AG09319 (cell line): ENCODE results near the gene FEM1B.

Source experiments
- DNase-seq: peaks from one replicate; pipeline ENCODE4 v3.0.0-alpha.2; 2010; ENCODE audit warnings: low read depth; ENCODE audit errors: extremely low read depth
- CTCF ChIP-seq: IDR thresholded peaks from 2 replicates; pipeline ENCODE4 v1.5.1; 2011; ENCODE audit warnings: low read depth, mild to moderate bottlenecking, inconsistent platforms, low read length, moderate library complexity

The FEM1B gene

GRCh38 chr15:68277603-68278344, at the start of gene FEM1B:
TSS of gene FEM1B (plus strand) at chr15:68277745. CDS start at chr15:68278418, 673 bp downstream.
- peak; percentile 87 for DNase-seq
- no peak for TF ChIP-seq CTCF

GRCh38 chr15:68228143-68228970, 49.2 kb upstream of the FEM1B start:
- no peak for DNase-seq

GRCh38 chr15:68228971-68229385, 48.6 kb upstream of the FEM1B start:
- TF ChIP-seq CTCF = no peak
- DNase-seq = no peak

More at GRCh38 chr15:68228143-68228970, 49.2 kb upstream of the FEM1B start:
- no peak for TF ChIP-seq CTCF

DNA sequence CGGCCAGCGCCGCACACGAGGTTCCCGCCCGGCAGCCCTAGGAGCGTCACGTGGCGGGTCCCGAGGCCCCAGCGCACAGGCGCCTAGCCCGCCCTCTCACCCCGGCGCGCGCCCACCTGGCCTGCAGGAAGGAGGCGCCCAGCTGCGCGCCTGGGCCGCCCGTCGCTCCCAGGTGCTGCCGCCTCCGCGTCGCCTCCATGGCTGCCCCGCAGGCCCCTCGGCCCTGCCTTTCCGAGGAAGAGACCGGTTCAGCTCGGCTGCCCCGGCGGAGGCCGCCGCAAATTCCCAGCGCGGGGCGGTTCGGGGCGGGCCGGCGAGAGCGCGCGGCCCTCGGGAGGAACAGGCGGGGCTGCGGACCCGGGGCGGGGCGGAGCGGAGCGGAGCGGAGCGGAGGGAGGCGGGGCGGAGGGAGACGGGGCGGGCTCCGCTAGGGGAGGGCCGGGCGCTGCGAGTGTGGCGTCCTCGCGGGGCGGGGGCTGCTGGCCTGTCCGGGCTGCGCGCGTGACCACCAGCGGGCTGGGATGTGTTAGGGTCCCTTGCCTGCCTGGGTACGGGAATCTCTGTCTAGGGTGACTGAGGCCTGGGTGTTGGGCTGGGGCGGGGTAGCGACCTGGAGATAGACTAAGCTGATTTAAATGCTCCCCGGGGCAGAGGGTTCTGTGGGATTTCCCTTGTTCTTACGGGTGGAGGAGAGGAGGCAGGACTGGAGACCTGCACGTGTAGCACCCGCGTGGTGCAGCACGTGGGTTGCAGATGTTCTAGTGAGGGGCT, 48.0 kb upstream of the FEM1B start, which contains the start of gene CLN6:
CLN6 (minus strand) TSS at position 343 of the 771 bp plus-strand sequence; CDS start at position 199, 144 bp downstream.
- TF ChIP-seq CTCF = no peak
- DNase-seq = peak; percentile 39

GRCh38 chr15:68230157-68231100, 47.1 kb upstream of the FEM1B start:
- no peak for TF ChIP-seq CTCF
- DNase-seq = no peak

- TF ChIP-seq CTCF = no peak
- no peak for DNase-seq
Observed at GRCh38 chr15:68231102-68231818, 46.3 kb upstream of the FEM1B start.
